Stimulated activated CD4-positive, alpha-beta T cell treated with anti-CD3 and anti-CD28 coated beads, Interleukin-12 subunit alpha, Interleukin-12 subunit beta, amount 100 ng/mL, for 24 hours (primary cell): ENCODE results near the gene IGFBP2.

Source experiments
- DNase-seq, 2 experiments: peaks; one replicate each; pipeline ENCODE4 v3.0.0-alpha.2; 2020; ENCODE audit warnings: low read depth in 2 of 2

IGFBP2 gene

DNA sequence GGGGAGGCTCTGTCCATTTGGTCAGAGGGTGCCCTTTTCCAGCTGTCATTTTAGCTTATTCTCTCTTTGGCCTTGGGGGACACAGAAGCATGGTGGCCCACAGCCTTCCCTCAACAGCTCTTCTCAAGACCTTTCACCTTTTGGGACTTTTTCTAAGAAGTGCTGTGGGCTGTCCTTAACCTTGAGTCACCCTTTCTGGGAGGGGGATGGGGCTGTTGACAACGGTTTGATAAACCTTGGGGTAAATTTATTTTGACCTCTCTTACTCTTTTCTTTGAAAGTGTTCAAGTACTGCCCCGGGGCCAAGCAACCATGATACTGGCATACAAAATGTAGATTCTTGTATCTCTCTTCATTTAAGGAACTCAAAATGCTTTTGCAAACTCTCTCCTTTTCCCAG is 48.5 kb downstream of the IGFBP2 start:
- no peak for DNase-seq

GRCh38 chr2:216683846-216684245 is 50.6 kb downstream of the IGFBP2 start:
- no peak for DNase-seq

DNA sequence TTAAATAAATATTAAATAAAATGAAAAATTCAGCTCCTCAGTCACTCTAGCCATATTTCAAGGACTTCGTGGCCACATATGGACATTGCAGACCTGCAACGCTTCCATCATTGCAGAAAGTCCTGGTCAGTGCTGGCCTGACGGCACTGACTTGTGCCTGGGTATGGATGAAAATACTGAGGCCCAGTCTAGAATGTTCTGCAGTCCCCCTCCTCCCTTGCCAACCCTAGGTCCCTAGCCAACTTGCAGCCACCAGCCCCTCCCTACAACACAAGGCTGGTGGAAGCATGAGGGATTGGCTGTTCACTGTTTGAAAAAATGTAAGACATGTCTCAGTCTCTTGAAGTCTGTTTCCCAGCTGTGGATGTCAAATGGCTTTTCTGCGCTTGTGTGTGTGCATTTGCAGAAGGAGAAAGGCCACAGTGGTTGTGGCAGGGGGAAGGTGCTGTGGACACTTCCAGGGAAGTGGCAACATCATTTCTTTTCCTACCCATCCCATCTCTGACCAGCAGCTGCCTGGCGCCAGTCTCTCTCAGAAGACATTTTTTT is 52.2 kb downstream of the IGFBP2 start:
- no peak for DNase-seq

DNA sequence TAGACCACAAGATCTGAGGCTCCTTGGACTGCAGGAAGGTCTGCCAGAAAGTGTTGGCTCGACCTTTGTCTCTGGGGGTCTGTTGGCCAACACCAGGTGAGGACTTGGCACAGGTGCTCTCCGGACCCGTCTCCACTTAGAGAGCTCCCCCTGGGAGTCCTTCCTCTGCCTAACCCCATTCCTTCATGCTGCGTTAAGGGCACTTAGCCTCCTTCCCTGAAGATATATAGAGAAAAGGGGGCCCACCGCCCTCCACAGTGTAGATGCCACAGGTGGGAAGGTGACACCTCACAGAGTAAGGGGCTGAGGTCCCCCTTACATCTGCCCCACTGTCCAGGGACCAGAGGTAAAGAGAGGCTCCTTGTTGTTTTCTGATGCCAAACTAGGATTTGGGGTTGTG is 53.9 kb downstream of the IGFBP2 start:
- DNase-seq, result no peak

- DNase-seq, result no peak
These were observed 54.4 kb downstream of the IGFBP2 start for GRCh38 chr2:216687646-216688045.

- no peak for DNase-seq
These were observed 55.6 kb downstream of the IGFBP2 start for GRCh38 chr2:216688731-216689340.

DNA sequence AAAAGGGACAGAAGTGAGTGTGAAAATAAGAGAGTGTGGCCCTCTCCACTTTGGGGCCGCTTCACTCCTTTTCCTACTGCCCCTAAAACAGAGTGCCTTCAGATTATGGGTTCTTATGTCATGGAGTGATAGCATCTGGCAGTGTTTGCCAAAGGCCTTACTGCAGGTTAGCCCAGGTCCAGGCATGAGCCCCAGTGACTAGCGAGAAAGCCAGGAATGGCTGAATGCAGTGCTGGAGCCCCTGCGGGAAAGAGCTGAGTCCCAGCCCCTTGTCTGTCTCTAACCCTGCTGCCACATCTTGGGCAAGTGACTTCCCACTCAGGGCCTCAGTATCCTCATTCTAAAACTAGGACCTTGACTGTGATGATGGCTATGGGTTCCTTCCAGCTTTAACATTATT is 56.2 kb downstream of the IGFBP2 start:
- no peak for DNase-seq

- DNase-seq, result no peak
These were observed 57.2 kb downstream of the IGFBP2 start for GRCh38 chr2:216690456-216690852.

GRCh38 chr2:216690853-216691741 is 57.9 kb downstream of the IGFBP2 start:
- no peak for DNase-seq

- DNase-seq, result peak; percentile 33 to 73
These were observed 59.6 kb downstream of the IGFBP2 start for GRCh38 chr2:216692636-216693413.

DNA sequence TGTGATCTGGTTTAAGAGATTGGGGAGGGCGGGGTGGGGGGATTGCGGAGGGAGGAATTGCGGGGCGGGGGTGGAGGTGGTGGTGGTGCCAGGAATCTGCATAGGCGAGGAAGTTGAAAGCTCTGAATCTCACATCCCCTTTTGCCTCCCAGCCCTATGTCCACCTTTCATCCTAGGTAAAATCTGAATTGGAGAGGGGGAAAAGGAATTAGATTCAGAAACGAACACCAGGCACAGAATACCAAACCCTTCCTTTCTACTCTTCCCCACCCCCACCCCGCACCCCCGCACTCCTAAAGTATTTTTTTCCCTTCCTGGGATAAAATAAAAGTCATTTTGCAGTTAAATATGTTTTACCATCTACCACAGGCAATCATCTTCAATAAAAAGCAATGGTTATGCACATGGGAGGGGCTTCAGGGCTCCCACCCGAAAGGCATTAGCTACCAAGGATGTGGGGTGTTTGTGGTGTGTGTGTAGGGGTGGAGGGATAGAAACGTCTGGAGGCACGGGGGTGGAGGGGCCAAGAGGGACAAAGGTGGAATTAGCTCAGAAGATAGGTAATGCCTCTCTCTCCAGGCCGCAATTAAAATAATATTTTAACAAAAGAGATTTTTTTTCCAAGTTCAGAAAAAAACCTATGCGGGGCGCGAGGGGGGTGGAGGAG is 60.3 kb downstream of the IGFBP2 start:
- DNase-seq, result no peak

- DNase-seq, result peak in 1 of 2 experiments; percentile 24
These were observed 61.0 kb downstream of the IGFBP2 start for GRCh38 chr2:216694082-216694825.

GRCh38 chr2:216694826-216695217 is 61.6 kb downstream of the IGFBP2 start:
- DNase-seq, result no peak

DNA sequence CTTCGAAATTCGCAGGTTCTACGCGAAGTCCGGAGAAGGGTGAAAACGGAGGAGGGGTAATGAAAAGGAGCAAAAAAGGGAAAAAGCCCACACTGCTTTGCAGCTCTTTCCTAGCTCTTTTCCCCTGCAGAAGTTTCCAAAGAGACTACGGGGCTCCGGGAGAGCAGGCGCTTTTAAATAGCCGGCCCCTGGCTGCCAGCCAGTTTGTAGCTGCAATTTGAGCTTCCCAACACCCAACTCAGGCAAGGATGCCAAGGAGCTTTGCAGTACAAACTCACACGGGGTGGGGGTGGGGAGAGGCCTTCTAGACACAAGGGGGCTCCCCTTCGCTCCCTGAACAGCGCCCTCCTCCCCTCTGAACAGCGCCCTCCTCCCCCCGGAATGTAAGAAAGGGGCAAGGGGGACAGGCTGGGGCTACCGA is 62.2 kb downstream of the IGFBP2 start, which contains the start of gene IGFBP5:
Gene IGFBP5 (minus strand): TSS at position 149 of the 421 bp plus-strand sequence. CDS start 774 bp downstream, outside the sequence.
- no peak for DNase-seq

DNA sequence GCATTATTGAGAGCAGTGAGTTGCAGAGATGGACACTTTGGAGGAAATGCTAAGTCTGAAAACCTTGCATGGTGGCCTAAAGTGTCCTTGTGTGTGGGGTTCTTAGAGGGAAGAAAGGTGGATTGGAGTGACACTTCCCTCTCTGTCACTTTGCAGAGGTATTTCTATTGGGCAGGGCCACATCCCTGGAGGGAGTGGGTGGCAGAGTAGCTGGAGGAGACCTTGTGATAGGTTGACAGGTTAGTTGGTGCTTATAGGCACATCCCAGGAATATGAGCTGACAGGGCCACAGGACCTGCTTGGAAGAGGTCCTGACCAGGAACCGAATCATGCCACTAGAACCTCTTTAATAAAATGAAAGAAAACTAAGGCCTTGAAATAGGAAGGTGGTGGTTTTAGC is 63.1 kb downstream of the IGFBP2 start:
- DNase-seq, result no peak

DNA sequence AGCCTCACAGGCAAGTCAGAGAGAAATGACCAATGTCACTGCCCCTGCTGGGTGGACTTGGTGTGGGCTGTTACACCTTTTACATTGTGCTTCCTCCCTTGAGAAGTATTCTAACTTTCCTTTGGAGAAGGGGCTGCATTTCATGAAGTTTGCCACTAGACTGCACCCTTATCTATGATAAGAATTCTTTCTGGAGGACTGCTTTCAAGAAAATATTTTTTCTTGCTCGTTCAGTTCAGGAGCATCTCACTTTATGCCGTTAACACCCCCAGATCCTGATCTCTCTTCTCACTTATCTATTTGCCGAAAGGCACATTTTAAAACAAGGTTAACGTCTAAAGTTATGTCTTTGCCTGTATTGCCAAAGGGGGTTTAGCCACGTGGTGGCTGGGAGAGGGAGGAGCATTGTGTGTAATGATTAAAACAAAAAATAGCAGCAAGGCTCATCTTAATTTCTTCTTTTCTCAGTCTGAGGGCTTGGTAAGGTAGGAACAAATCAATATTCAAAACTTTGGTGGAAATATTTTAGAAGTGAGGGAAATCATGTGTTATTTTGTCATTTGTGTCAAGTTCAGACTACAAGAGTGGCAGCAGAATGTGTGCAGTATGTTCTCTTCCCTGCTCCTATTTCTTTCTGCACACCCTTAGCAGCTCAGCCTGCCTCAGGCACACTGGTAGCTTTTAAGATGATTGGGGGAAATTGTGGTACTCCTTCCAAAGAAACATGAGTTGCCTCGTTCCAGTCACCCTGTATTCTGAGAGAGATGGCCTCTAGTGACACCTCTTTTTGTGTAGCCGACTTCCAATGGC is 63.7 kb downstream of the IGFBP2 start:
- no peak for DNase-seq

DNA sequence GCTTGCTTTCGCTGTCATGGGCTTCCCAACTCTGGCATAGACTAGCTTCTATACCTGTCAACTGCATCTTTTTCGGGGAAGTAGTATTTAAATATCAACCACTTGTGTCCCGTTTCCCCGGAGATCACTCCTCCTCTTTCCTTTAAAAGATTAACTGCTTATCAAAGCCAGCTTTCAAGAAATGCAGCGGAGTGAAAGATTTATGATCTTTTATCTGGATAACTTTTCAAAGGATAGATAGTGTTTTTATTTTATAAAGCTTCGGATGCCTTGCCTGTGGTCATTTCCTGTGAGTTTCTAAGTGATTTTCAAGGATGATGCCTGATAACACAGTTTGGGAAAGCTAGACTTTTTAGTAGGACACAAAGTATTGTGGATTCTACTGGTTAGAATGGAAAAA is 65.1 kb downstream of the IGFBP2 start:
- DNase-seq, result no peak

DNA sequence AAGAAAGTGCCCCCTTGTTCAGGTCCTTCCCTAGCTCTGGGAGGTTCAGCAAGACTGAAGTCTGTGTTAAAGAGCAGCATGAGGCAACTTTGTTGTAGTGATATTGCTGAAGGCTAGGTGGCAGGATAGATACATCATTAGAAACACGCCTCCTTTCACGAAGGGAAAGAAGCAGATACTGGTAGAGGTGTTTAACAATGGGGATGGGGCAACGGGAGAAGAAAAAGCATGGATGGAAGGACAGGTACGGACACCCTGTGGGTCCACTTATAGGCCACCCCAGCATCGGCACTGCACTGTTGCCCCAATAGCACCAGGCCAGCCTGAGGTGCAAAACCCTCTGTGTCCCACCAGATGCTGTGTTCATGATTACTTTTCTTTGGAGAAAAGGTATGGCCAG is 65.7 kb downstream of the IGFBP2 start:
- DNase-seq, result no peak

DNA sequence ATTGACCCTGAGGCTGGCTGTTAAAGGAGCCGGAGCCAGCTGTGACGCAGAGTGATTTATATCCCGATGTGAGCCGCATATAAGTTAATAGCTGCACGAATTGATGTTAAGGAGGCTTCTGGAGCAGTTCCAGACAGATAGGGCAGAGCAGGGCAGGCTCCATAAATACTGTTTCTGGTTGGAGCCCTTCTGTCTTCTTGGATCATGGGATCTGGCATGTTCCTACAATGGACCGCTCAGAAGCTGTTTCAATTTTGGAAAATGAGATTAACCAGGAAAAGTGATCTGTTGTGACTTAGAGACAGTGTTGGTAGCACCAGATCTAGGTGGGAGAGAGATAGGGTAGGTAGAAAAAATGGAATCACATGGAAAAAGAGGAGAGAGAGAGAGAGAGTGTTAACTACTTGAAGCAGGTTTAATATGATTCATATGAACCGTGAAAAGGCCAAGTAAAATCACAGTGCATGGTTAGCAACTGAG is 66.9 kb downstream of the IGFBP2 start:
- DNase-seq, result no peak

- DNase-seq, result no peak
These were observed 67.6 kb downstream of the IGFBP2 start for GRCh38 chr2:216700781-216701180.
